Astrocyte of the spinal cord (primary cell): ENCODE results near the gene SLC12A2.

Experiments
- DNase-seq: peaks from one replicate; pipeline ENCODE4 v3.0.0; 2011; ENCODE audit warnings: low read depth, low spot score
- H3K4me3 ChIP-seq: 2 replicates; pipeline ENCODE4 v1.5.1; 2011; ENCODE audit warnings: low read depth, mild to moderate bottlenecking, low read length, moderate library complexity
- CTCF ChIP-seq: IDR thresholded peaks from 2 replicates; pipeline ENCODE4 v1.5.1; 2012; ENCODE audit warnings: low read depth, mild to moderate bottlenecking, low read length, inconsistent platforms
- in situ Hi-C: cut with HindIII; loops from 2 replicates; pipeline ENCODE4 v1.10.0; 2017; ENCODE audit warnings: low sequenced_read_pairs

The SLC12A2 gene

GRCh38 chr5:128196791-128197190 is 113.2 kb downstream of the SLC12A2 start:
- peak; percentile 64 for DNase-seq
- in situ Hi-C loops: no loop called here
- H3K4me3 ChIP-seq: no peak overlapping the region
- no peak for TF ChIP-seq CTCF

DNA sequence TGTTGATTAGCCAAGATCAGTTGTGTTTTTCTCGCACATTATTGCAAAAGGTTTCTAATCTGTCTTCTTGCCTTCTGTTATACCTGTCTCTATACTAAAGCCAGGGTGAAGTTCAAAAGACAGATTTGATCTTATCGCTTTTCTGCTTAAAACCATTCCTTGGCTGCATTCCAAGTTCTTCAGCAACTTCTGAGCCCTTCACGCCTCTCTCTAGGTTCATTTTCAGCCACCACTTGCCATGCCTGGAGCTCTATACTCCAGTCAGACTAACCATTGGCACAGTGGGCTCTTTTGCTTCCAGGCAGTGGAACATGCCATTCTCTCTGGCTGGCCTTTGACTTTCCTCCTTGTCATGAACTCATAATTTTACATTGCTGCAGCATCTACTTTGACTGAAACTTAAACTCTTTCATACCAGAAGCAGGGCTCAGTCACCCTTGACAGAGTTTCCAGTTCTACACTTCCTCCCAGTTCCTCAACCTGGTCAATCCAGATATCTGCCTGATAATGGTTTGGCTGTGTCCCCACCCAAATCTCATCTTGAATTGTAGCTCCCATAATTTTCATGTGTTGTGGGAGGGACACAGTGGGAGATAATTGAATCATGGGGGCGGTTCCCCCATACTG is 114.4 kb downstream of the SLC12A2 start:
- no peak for TF ChIP-seq CTCF
- in situ Hi-C loops: no loop called here
- no peak for DNase-seq
- H3K4me3 ChIP-seq: no peak overlapping the region

- no peak for TF ChIP-seq CTCF
- no peak overlapping the region for H3K4me3 ChIP-seq
- in situ Hi-C loops: no loop called here
- peak; percentile 83 for DNase-seq
Observed at GRCh38 chr5:128199104-128199503, 115.5 kb downstream of the SLC12A2 start.

DNA sequence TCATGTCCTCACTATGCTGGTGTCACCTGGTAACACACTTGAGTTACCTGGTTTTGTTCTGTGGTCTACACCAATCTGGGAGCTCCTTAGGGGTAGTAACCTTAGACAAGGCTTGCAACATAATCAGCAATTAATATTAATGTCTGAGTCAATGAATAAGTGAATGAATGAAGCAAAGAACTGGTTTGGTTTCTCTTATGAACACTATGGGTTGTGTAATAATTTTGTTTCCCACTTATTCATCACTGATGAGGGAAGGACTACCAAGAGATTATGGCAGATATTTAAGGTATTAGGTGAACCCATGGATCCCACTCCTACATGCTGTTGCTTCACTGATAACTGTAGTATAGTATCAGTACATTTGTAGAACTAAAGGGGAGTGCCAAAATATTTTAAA is 116.0 kb downstream of the SLC12A2 start:
- in situ Hi-C loops: no loop called here
- DNase-seq: no peak
- no peak overlapping the region for H3K4me3 ChIP-seq
- TF ChIP-seq CTCF: no peak

DNA sequence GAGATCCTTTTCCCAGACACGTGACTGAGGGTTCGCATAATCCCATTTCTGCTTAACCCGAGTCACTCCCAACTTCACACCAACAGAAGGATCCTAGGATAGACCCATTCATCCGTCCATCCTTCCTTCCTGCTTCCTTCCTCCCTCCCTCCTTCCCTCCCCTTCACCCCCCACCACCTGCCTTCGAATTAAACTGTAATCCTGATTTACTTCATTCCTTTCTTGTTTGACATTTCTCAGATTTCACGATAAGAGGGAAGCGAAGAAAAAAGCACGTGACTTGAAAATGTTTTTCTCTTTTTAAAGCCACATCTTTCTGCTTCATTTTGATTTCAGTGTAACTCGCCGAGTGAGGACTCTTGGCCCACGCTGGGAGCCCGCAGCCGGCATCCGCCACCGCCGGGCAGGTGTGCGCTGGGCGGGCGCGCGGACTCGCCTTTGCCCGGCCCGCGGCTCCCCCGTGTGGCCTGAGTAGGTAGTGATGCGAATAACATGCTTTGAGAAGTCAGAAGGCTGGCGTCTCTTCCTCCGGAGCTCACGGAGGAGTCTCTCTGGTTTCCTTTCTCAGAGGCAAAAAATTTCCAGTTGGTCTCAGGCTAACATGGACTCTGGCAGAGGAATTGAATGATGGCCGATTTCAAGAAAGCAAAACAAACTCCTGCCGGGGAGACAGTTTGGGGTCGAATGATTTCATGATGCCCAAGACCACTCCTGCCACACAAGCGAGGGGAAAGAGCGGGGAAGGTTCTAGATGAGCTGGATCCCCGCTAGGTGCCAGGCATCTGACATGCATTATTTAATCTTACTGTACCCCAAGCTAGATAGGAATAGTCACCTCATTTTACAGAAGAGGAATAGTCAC is 117.7 kb downstream of the SLC12A2 start:
- DNase-seq: peak; percentile 68
- peak; percentile 68 for TF ChIP-seq CTCF
- H3K4me3 ChIP-seq: no peak overlapping the region
- in situ Hi-C loops: no loop called here

GRCh38 chr5:128202320-128202719 is 118.8 kb downstream of the SLC12A2 start:
- in situ Hi-C loops: no loop called here
- H3K4me3 ChIP-seq: no peak overlapping the region
- DNase-seq: no peak
- TF ChIP-seq CTCF: no peak
